ENCODE data around the gene OR5B17. TPM values are rescaled to one million over a fixed set of nuclear protein-coding genes. Genes with fewer than 3 reads are reported as not detected.

Gene OR5B17
- total RNA-seq, 2 donors from 2014 or later, result not detected

DNA sequence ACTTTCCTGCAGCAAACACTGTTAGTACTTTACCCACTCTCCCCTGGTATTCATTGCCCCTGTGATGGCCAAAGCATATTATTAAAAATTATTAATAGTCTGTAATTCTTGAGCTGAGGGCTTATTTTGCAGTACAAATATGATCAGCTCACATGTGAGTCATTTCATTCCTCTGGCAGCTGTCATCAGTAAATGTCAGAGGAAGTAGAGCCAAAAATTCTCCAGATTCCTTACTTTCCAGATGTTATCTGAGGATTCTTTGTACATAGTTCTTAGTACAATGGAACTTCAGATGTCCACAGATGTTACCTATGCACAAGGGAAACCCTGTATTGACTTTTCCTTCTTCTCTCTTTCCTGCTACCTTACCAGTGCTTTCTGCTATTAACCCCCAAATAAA lies 35.3 kb upstream of the OR5B17 start:
- H3K4me1 ChIP-seq (ENCODE audit: control insufficient read depth, insufficient read depth, low read length), result no peaks in the 10 kb centered on the region
- Mint-ChIP-seq H3K4me1 (no peaks in the 10 kb centered on the region), H3K36me3 (ENCODE audit: low read depth) (no peaks in the 10 kb centered on the region), H3K9me3 (peaks cover 5% of the 10 kb centered on the region), H3K27ac (no peak overlapping the region), H3K27me3 (ENCODE audit: insufficient read depth) (no peaks in the 10 kb centered on the region), H3K4me3 (no peak overlapping the region)
- H3K27ac ChIP-seq (ENCODE audit: low read depth, low read length), result no peak overlapping the region
- H3K36me3 ChIP-seq (ENCODE audit: control insufficient read depth, insufficient read depth, low read length), result no peaks in the 10 kb centered on the region
- TF ChIP-seq, protein P1, sequence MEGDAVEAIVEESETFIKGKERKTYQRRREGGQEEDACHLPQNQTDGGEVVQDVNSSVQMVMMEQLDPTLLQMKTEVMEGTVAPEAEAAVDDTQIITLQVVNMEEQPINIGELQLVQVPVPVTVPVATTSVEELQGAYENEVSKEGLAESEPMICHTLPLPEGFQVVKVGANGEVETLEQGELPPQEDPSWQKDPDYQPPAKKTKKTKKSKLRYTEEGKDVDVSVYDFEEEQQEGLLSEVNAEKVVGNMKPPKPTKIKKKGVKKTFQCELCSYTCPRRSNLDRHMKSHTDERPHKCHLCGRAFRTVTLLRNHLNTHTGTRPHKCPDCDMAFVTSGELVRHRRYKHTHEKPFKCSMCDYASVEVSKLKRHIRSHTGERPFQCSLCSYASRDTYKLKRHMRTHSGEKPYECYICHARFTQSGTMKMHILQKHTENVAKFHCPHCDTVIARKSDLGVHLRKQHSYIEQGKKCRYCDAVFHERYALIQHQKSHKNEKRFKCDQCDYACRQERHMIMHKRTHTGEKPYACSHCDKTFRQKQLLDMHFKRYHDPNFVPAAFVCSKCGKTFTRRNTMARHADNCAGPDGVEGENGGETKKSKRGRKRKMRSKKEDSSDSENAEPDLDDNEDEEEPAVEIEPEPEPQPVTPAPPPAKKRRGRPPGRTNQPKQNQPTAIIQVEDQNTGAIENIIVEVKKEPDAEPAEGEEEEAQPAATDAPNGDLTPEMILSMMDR (conservative IDR thresholded peaks at IDR 0.05), result no peak
- peaks cover 20% of the 10 kb centered on the region for H3K9me3 ChIP-seq (ENCODE audit: control insufficient read depth, low read length)
- no peak overlapping the region for H3K4me3 ChIP-seq (ENCODE audit: low read length)
- no peak for DNase-seq
- H3K9ac ChIP-seq (ENCODE audit: extremely low read depth, low read length, poor library complexity, severe bottlenecking), result no peak overlapping the region
- H3K27me3 ChIP-seq (ENCODE audit: control insufficient read depth, insufficient read depth, low read length, poor library complexity, severe bottlenecking), result no peaks in the 10 kb centered on the region

- Mint-ChIP-seq H3K27me3 (ENCODE audit: insufficient read depth) (no peaks in the 10 kb centered on the region), H3K4me1 (no peaks in the 10 kb centered on the region), H3K9me3 (peaks cover 5% of the 10 kb centered on the region), H3K27ac (no peak overlapping the region), H3K4me3 (no peak overlapping the region), H3K36me3 (ENCODE audit: low read depth) (no peaks in the 10 kb centered on the region)
- 29 to 45% methylated on average over 1 of the region's 1 CpG for WGBS, 2 experiments (ENCODE audit: insufficient coverage in 1 of 2, insufficient read length in 1 of 2)
- H3K9me3 ChIP-seq (ENCODE audit: control insufficient read depth, low read length), result peaks cover 20% of the 10 kb centered on the region
- no peaks in the 10 kb centered on the region for H3K36me3 ChIP-seq (ENCODE audit: control insufficient read depth, insufficient read depth, low read length)
- no peak overlapping the region for H3K9ac ChIP-seq (ENCODE audit: extremely low read depth, low read length, poor library complexity, severe bottlenecking)
- TF ChIP-seq, protein P1 (conservative IDR thresholded peaks at IDR 0.05), result no peak
- H3K27me3 ChIP-seq (ENCODE audit: control insufficient read depth, insufficient read depth, low read length, poor library complexity, severe bottlenecking), result no peaks in the 10 kb centered on the region
- no peaks in the 10 kb centered on the region for H3K4me1 ChIP-seq (ENCODE audit: control insufficient read depth, insufficient read depth, low read length)
- no peak for DNase-seq
- no peak overlapping the region for H3K27ac ChIP-seq (ENCODE audit: low read depth, low read length)
- H3K4me3 ChIP-seq (ENCODE audit: low read length), result no peak overlapping the region
Measured at GRCh38 chr11:58392746-58393145, 33.9 kb upstream of the OR5B17 start.

DNA sequence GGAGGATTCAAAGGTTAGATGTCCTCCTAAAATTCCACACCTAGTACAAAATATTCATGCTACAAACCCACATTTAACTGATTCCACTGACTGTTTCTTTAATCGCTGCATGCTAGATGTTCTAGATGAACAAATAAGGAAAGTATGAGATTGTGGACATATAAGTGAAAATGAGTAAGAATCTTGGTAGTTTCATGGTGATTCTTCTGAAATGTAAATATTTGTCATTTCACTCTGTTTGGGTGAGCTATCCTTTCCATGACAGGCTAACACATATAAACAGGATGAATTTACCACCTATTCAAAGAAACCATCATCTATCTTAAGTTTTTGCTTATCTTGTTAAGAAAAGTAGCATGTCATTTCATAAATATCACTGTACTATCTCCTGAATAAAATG lies 33.0 kb upstream of the OR5B17 start:
- H3K4me1 ChIP-seq (ENCODE audit: control insufficient read depth, insufficient read depth, low read length), result no peaks in the 10 kb centered on the region
- H3K36me3 Mint-ChIP-seq (ENCODE audit: low read depth), result no peaks in the 10 kb centered on the region
- H3K36me3 ChIP-seq (ENCODE audit: control insufficient read depth, insufficient read depth, low read length), result no peaks in the 10 kb centered on the region
- no peaks in the 10 kb centered on the region for H3K27me3 ChIP-seq (ENCODE audit: control insufficient read depth, insufficient read depth, low read length, poor library complexity, severe bottlenecking)
- no peak overlapping the region for H3K27ac Mint-ChIP-seq
- H3K4me3 ChIP-seq (ENCODE audit: low read length), result no peak overlapping the region
- H3K4me1 Mint-ChIP-seq, result no peaks in the 10 kb centered on the region
- peaks cover 5% of the 10 kb centered on the region for H3K9me3 Mint-ChIP-seq
- no peak overlapping the region for H3K9ac ChIP-seq (ENCODE audit: extremely low read depth, low read length, poor library complexity, severe bottlenecking)
- H3K4me3 Mint-ChIP-seq, result no peak overlapping the region
- no peaks in the 10 kb centered on the region for H3K27me3 Mint-ChIP-seq (ENCODE audit: insufficient read depth)
- no peak overlapping the region for H3K27ac ChIP-seq (ENCODE audit: low read depth, low read length)
- WGBS, 2 experiments (ENCODE audit: insufficient coverage in 1 of 2, insufficient read length in 1 of 2), result 93% methylated on average over 1 of the region's 1 CpG; no CpG with 5 or more reads in 1 of the 2 experiments
- peaks cover 20% of the 10 kb centered on the region for H3K9me3 ChIP-seq (ENCODE audit: control insufficient read depth, low read length)
- TF ChIP-seq, protein P1 (conservative IDR thresholded peaks at IDR 0.05), result no peak
- DNase-seq, result no peak
